HL-60 (cell line): ENCODE results near the gene DLGAP3.

Experiments
- GABPA ChIP-seq: IDR thresholded peaks from 2 replicates; pipeline ENCODE4 v1.6.1; 2012; ENCODE audit warnings: low read depth
- POLR2AphosphoS5 ChIP-seq: IDR thresholded peaks from 2 replicates; pipeline ENCODE4 v1.6.1; 2012; ENCODE audit warnings: low read depth
- SPI1 ChIP-seq: IDR thresholded peaks from 2 replicates; pipeline ENCODE4 v1.6.1; 2012; ENCODE audit warnings: low read depth, mild to moderate bottlenecking, borderline replicate concordance
- TF ChIP-seq, protein P1 (sequence below): IDR thresholded peaks from one replicate; pipeline ENCODE4 v1.5.1; 2011; ENCODE audit warnings: low read length, control low read depth, inconsistent platforms; ENCODE audit not compliant: insufficient read depth
- TF ChIP-seq, protein P2 (sequence below): IDR thresholded peaks from 2 replicates; pipeline ENCODE4 v1.6.1; 2012; ENCODE audit warnings: low read depth; ENCODE audit not compliant: insufficient replicate concordance

DNA sequence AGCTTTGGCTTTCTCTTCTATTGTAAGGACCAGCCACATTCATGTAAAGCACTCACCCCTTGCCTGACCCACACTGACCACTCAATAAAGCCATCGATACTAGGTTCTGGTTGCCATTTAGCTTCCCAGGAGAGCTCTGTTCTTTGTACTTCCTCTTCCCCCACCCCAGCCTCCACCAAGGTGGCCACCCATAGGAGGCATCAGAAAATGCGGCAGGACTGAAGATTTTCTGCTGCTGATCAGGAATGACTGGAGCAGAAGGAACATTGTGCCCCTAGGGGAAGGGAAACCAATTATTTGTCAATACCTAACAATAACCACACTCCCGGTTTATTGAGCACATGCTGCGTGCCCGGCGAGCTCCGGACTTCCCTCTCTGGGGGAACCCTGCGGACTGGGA lies 64.7 kb downstream of the DLGAP3 start:
- TF ChIP-seq, protein P1, sequence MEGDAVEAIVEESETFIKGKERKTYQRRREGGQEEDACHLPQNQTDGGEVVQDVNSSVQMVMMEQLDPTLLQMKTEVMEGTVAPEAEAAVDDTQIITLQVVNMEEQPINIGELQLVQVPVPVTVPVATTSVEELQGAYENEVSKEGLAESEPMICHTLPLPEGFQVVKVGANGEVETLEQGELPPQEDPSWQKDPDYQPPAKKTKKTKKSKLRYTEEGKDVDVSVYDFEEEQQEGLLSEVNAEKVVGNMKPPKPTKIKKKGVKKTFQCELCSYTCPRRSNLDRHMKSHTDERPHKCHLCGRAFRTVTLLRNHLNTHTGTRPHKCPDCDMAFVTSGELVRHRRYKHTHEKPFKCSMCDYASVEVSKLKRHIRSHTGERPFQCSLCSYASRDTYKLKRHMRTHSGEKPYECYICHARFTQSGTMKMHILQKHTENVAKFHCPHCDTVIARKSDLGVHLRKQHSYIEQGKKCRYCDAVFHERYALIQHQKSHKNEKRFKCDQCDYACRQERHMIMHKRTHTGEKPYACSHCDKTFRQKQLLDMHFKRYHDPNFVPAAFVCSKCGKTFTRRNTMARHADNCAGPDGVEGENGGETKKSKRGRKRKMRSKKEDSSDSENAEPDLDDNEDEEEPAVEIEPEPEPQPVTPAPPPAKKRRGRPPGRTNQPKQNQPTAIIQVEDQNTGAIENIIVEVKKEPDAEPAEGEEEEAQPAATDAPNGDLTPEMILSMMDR: no peak
- TF ChIP-seq, protein P2, sequence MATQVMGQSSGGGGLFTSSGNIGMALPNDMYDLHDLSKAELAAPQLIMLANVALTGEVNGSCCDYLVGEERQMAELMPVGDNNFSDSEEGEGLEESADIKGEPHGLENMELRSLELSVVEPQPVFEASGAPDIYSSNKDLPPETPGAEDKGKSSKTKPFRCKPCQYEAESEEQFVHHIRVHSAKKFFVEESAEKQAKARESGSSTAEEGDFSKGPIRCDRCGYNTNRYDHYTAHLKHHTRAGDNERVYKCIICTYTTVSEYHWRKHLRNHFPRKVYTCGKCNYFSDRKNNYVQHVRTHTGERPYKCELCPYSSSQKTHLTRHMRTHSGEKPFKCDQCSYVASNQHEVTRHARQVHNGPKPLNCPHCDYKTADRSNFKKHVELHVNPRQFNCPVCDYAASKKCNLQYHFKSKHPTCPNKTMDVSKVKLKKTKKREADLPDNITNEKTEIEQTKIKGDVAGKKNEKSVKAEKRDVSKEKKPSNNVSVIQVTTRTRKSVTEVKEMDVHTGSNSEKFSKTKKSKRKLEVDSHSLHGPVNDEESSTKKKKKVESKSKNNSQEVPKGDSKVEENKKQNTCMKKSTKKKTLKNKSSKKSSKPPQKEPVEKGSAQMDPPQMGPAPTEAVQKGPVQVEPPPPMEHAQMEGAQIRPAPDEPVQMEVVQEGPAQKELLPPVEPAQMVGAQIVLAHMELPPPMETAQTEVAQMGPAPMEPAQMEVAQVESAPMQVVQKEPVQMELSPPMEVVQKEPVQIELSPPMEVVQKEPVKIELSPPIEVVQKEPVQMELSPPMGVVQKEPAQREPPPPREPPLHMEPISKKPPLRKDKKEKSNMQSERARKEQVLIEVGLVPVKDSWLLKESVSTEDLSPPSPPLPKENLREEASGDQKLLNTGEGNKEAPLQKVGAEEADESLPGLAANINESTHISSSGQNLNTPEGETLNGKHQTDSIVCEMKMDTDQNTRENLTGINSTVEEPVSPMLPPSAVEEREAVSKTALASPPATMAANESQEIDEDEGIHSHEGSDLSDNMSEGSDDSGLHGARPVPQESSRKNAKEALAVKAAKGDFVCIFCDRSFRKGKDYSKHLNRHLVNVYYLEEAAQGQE: no peak
- TF ChIP-seq POLR2AphosphoS5 (no peak), GABPA (no peak), SPI1 (peak; percentile 27; the same call in 1 of the 2 replicates)
